Thymus (tissue), 11 donors: ENCODE measurements around the gene PCDHGC4. TPM values are rescaled to one million over a fixed set of nuclear protein-coding genes. Genes with fewer than 3 reads are reported as not detected.

Source experiments
- DNase-seq, 9 donors: peaks; one replicate each; pipeline ENCODE4 v3.0.0-alpha.2; 2013; ENCODE audit warnings: low spot score in 9 of 9, low read depth in 6 of 9, missing footprints in 1 of 9
- H3K27ac ChIP-seq, 2 donors: one replicate each; pipeline ENCODE4 v1.5.1; 2013; ENCODE audit warnings: control low read depth in 1 of 2, low read depth in 1 of 2, low read length in 1 of 2, mild to moderate bottlenecking in 1 of 2, moderate library complexity in 1 of 2
- H3K27me3 ChIP-seq, 2 donors: one replicate each; pipeline ENCODE4 v1.5.1; 2013; ENCODE audit warnings: low read length in 1 of 2; ENCODE audit not compliant: control insufficient read depth in 2 of 2, insufficient read depth in 1 of 2
- H3K36me3 ChIP-seq, 2 donors: one replicate each; pipeline ENCODE4 v1.5.1; 2013; ENCODE audit warnings: low read length in 1 of 2, mild to moderate bottlenecking in 1 of 2, moderate library complexity in 1 of 2; ENCODE audit not compliant: control insufficient read depth in 2 of 2, insufficient read depth in 2 of 2
- H3K4me1 ChIP-seq, 2 donors: one replicate each; pipeline ENCODE4 v1.5.1; 2013; ENCODE audit warnings: low read length in 2 of 2; ENCODE audit not compliant: control insufficient read depth in 2 of 2, insufficient read depth in 2 of 2
- H3K4me3 ChIP-seq, 2 donors: one replicate each; pipeline ENCODE4 v1.5.1; 2013; ENCODE audit warnings: low read length in 2 of 2, control low read depth in 1 of 2, mild to moderate bottlenecking in 1 of 2
- H3K9me3 ChIP-seq, 2 donors: one replicate each; pipeline ENCODE4 v1.5.1; 2013; ENCODE audit warnings: low read length in 1 of 2, mild to moderate bottlenecking in 1 of 2; ENCODE audit not compliant: control insufficient read depth in 2 of 2, insufficient read depth in 1 of 2
- WGBS: extraction: QIAGEN DNeasy Blood & Tissue Kit; methylation state at CpG from one replicate; pipeline ENCODE4 v1.1.7; 2013; 5-methylcytosine and 5-hydroxymethylcytosine counted together
- polyA plus RNA-seq: library from polyadenylated mRNA; stranded (reverse); fragments of 200-250 nt; gene quantifications from one replicate; pipeline ENCODE4 v1.2.3, GENCODE V29; 2013
- total RNA-seq: library from RNA; stranded (reverse); fragments of 120-200 nt; gene quantifications from one replicate; pipeline ENCODE4 v1.2.4, GENCODE V29; 2013
- donor health status: healthy.

PCDHGC4 gene
- total and polyA plus RNA-seq, 2 donors: 0.05 to 0.19 TPM

DNA sequence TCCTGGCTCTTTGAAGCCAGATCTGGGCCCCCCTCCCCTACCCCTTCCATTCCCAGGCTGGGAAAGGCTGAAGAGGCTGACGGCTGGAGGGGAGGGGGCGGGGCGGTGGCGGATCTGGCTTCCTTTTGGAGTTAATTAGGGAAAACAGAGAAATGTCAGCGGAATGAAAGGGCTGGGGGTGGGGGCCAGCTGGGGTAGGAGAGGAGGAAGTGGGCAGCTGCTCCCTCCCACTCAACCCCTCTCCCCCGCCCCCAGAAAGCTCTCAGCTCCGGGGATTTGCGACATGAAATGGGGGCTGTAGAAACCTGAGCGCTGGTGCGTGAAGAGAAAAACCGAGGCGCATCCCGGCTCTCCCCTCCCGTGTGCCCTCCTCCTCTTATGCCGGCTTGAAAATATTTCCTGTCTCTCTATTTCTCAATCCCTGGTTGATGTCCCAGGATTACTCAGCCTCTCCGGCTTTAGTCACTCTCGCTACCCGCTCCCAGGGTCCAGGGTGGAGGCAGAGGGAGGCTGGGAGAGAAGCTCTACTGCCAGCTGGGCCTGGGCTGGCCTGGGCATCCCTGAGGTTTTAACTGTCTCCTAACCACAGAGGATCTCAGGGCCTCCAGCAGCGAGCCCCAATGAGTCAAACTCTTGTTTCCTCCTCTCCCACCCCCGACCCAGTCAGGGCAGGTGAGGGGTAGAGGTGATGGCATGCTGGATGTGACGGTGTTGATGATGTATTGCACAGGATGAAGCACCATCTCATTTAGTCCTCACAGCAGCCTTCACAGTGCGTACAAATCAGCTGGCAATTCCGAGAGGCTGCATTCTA lies 24.2 kb downstream of the PCDHGC4 start:
- peak overlapping the region; percentile 36 to 43 for H3K27ac ChIP-seq
- peaks cover 0 to 45% of the 10 kb centered on the region in 2 donors for H3K27me3 ChIP-seq
- DNase-seq: no peak
- 41% methylated on average over 23 of the region's 23 CpGs for WGBS
- H3K4me1 ChIP-seq: peaks cover 4 to 44% of the 10 kb centered on the region in 2 donors
- no peaks in the 10 kb centered on the region for H3K36me3 ChIP-seq
- H3K4me3 ChIP-seq: no peak overlapping the region
- H3K9me3 ChIP-seq: no peaks in the 10 kb centered on the region

GRCh38 chr5:141510160-141510559 lies 25.3 kb downstream of the PCDHGC4 start:
- H3K27me3 ChIP-seq: peaks cover 0 to 51% of the 10 kb centered on the region in 2 donors
- no peak overlapping the region for H3K27ac ChIP-seq
- DNase-seq: no peak
- WGBS: 98% methylated on average over 9 of the region's 9 CpGs
- peaks cover 10 to 56% of the 10 kb centered on the region in 2 donors for H3K4me1 ChIP-seq
- H3K4me3 ChIP-seq: no peak overlapping the region
- H3K36me3 ChIP-seq: peaks cover 2 to 5% of the 10 kb centered on the region in 2 donors
- H3K9me3 ChIP-seq: no peaks in the 10 kb centered on the region

DNA sequence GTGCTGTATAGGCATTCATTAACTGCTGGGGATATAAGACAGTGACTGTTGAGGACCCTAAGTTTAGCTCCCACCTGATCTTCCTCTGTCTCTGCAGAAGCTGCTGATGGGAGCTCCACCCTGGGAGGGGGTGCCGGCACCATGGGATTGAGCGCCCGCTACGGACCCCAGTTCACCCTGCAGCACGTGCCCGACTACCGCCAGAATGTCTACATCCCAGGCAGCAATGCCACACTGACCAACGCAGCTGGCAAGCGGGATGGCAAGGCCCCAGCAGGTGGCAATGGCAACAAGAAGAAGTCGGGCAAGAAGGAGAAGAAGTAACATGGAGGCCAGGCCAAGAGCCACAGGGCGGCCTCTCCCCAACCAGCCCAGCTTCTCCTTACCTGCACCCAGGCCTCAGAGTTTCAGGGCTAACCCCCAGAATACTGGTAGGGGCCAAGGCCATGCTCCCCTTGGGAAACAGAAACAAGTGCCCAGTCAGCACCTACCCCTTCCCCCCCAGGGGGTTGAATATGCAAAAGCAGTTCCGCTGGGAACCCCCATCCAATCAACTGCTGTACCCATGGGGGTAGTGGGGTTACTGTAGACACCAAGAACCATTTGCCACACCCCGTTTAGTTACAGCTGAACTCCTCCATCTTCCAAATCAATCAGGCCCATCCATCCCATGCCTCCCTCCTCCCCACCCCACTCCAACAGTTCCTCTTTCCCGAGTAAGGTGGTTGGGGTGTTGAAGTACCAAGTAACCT lies 26.2 kb downstream of the PCDHGC4 start:
- Histone ChIP-seq H3K27me3 (peaks cover 0 to 51% of the 10 kb centered on the region in 2 donors), H3K36me3 (peaks cover 10 to 11% of the 10 kb centered on the region in 2 donors), H3K4me1 (peaks cover 10 to 63% of the 10 kb centered on the region in 2 donors), H3K27ac (no peak overlapping the region), H3K4me3 (no peak overlapping the region), H3K9me3 (no peaks in the 10 kb centered on the region)
- WGBS: 93% methylated on average over 14 of the region's 14 CpGs
- DNase-seq: no peak

DNA sequence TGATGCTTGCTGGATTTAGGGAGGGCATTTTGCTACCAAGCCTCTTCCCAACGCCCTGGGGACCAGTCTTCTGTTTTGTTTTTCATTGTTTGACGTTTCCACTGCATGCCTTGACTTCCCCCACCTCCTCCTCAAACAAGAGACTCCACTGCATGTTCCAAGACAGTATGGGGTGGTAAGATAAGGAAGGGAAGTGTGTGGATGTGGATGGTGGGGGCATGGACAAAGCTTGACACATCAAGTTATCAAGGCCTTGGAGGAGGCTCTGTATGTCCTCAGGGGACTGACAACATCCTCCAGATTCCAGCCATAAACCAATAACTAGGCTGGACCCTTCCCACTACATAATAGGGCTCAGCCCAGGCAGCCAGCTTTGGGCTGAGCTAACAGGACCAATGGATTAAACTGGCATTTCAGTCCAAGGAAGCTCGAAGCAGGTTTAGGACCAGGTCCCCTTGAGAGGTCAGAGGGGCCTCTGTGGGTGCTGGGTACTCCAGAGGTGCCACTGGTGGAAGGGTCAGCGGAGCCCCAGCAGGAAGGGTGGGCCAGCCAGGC lies 27.0 kb downstream of the PCDHGC4 start:
- Histone ChIP-seq H3K27ac (peak overlapping the region in 1 of 2 donors; percentile 46), H3K36me3 (peaks cover 18 to 19% of the 10 kb centered on the region in 2 donors), H3K9me3 (no peaks in the 10 kb centered on the region), H3K27me3 (peaks cover 0 to 51% of the 10 kb centered on the region in 2 donors), H3K4me3 (no peak overlapping the region), H3K4me1 (peaks cover 10 to 63% of the 10 kb centered on the region in 2 donors)
- DNase-seq: no peak
- WGBS: 83% methylated on average over 4 of the region's 4 CpGs

DNA sequence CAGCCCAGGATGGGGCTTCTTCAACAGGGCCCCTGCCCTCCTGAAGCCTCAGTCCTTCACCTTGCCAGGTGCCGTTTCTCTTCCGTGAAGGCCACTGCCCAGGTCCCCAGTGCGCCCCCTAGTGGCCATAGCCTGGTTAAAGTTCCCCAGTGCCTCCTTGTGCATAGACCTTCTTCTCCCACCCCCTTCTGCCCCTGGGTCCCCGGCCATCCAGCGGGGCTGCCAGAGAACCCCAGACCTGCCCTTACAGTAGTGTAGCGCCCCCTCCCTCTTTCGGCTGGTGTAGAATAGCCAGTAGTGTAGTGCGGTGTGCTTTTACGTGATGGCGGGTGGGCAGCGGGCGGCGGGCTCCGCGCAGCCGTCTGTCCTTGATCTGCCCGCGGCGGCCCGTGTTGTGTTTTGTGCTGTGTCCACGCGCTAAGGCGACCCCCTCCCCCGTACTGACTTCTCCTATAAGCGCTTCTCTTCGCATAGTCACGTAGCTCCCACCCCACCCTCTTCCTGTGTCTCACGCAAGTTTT lies 27.6 kb downstream of the PCDHGC4 start:
- Histone ChIP-seq H3K4me3 (peak overlapping the region; percentile 38 to 41), H3K27me3 (peaks cover 0 to 51% of the 10 kb centered on the region in 2 donors), H3K9me3 (no peaks in the 10 kb centered on the region), H3K27ac (peak overlapping the region; percentile 72 to 73), H3K4me1 (peaks cover 10 to 60% of the 10 kb centered on the region in 2 donors), H3K36me3 (peaks cover 24 to 25% of the 10 kb centered on the region in 2 donors)
- WGBS: 7% methylated on average over 28 of the region's 28 CpGs
- peak in 7 of 9 donors; percentile 49 to 83 (median 68) for DNase-seq

- Histone ChIP-seq H3K9me3 (no peaks in the 10 kb centered on the region), H3K4me1 (peaks cover 10 to 54% of the 10 kb centered on the region in 2 donors), H3K27ac (peak overlapping the region; percentile 72 to 77), H3K36me3 (peaks cover 30 to 31% of the 10 kb centered on the region in 2 donors), H3K27me3 (peaks cover 0 to 45% of the 10 kb centered on the region in 2 donors), H3K4me3 (peak overlapping the region; percentile 38 to 41)
- DNase-seq: peak in 5 of 9 donors; percentile 31 to 66 (median 39)
- 10% methylated on average over 43 of the region's 43 CpGs for WGBS
Measured at GRCh38 chr5:141512911-141513626, 28.2 kb downstream of the PCDHGC4 start.

DNA sequence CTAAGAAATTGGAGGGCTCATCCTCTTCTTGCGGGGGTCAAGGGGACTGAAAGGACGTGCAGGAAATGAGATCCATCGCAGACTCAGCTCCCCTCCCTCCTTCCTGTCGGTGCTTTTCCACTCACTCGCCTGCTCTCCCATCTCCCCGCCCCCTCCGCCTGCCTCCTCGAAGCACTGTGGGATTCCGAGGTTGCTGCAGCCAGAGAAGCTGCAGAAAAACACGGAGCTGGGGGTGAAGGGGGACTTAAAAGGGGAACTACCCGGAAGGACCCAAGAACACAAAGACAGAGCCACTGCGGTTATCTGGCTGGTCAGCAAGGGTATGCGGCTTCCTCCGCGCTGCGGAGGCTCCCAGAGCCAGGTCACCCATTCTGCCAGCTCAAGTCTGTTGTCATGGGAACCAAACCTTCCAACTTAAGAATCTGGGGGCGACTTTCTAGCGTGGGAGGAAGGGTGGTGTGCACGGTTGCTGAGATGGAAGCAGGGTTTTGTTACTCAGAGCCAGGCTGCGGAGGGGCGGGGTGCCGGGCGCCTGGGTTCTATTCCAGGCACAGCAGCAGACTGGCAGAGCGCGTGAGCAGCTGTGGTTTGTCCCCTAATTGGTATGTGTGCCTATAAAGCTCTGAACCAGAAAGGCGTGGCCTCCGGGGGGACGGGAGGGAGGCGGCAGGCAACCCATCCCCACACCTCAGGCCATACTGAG lies 28.9 kb downstream of the PCDHGC4 start:
- Histone ChIP-seq H3K27me3 (peaks cover 0 to 39% of the 10 kb centered on the region in 2 donors), H3K4me3 (peak overlapping the region; percentile 38 to 41), H3K27ac (peak overlapping the region; percentile 72 to 77), H3K4me1 (peaks cover 10 to 48% of the 10 kb centered on the region in 2 donors), H3K36me3 (peaks cover 32 to 38% of the 10 kb centered on the region in 2 donors), H3K9me3 (no peaks in the 10 kb centered on the region)
- DNase-seq: peak in 5 of 9 donors; percentile 28 to 64 (median 34)
- WGBS: 43% methylated on average over 29 of the region's 29 CpGs
